HG03097 (cell line): ENCODE data around the gene FRMD8.

ENCODE experiments used
- ATAC-seq: cut with Tn5 transposase; IDR thresholded peaks from one replicate; pipeline ENCODE4 v1.9.1; 2021; ENCODE audit not compliant: unreplicated experiment, low FRiP score

The FRMD8 gene

GRCh38 chr11:65386307-65387140 is at the start of gene FRMD8:
FRMD8 (plus strand) TSS chr11:65386637; CDS start chr11:65387037, 400 bp downstream.
- no peak for ATAC-seq

- ATAC-seq: no peak
These were observed 47.8 kb upstream of the FRMD8 start for GRCh38 chr11:65338676-65339075.

- no peak for ATAC-seq
These were observed 46.2 kb upstream of the FRMD8 start for GRCh38 chr11:65340226-65340625.

GRCh38 chr11:65341856-65342255 is 44.6 kb upstream of the FRMD8 start:
- ATAC-seq: no peak

- ATAC-seq: no peak
These were observed 34.9 kb upstream of the FRMD8 start for GRCh38 chr11:65351511-65351910.

- no peak for ATAC-seq
These were observed 33.7 kb upstream of the FRMD8 start for GRCh38 chr11:65352783-65353182.

GRCh38 chr11:65353376-65353775 is 33.1 kb upstream of the FRMD8 start:
- no peak for ATAC-seq

GRCh38 chr11:65353900-65354264 is 32.6 kb upstream of the FRMD8 start:
- no peak for ATAC-seq

- peak; percentile 55 for ATAC-seq
These were observed 32.0 kb upstream of the FRMD8 start, which contains the start of gene TIGD3 for GRCh38 chr11:65354265-65355012. TIGD3 (plus strand) TSS chr11:65354751; CDS start chr11:65355809, 1,058 bp downstream.

GRCh38 chr11:65355013-65355775 is 31.2 kb upstream of the FRMD8 start:
- ATAC-seq: peak; percentile 25

- ATAC-seq: no peak
These were observed 30.6 kb upstream of the FRMD8 start for GRCh38 chr11:65355776-65356393.

- no peak for ATAC-seq
These were observed 30.0 kb upstream of the FRMD8 start for GRCh38 chr11:65356394-65356972.

- no peak for ATAC-seq
These were observed 28.5 kb upstream of the FRMD8 start for GRCh38 chr11:65357856-65358356.

- peak; percentile 53 for ATAC-seq
These were observed 24.0 kb upstream of the FRMD8 start for GRCh38 chr11:65362320-65362931.

- ATAC-seq: no peak
These were observed 23.5 kb upstream of the FRMD8 start for GRCh38 chr11:65362966-65363365.

- no peak for ATAC-seq
These were observed 22.7 kb upstream of the FRMD8 start for GRCh38 chr11:65363770-65364169.

- ATAC-seq: peak; percentile 48
These were observed 20.1 kb upstream of the FRMD8 start for GRCh38 chr11:65366340-65366773.

GRCh38 chr11:65370659-65371049 is 15.8 kb upstream of the FRMD8 start:
- ATAC-seq: no peak

GRCh38 chr11:65373839-65374580 is 12.4 kb upstream of the FRMD8 start:
- ATAC-seq: no peak
